SK-N-SH (cell line): ENCODE measurements around the gene IPMK. TPM values are rescaled to one million over a fixed set of nuclear protein-coding genes. Genes with fewer than 3 reads are reported as not detected.

Experiments
- CTCF ChIA-PET: fragments of 300-600, 350-600 bp; formaldehyde crosslinking; extraction: SDS; loops from one replicate; lab custom pipeline; 2021; lab: Yijun Ruan, JAX
- POLR2A ChIA-PET: fragments of 350-600 bp; sonication (Branson Sonifier 250); formaldehyde crosslinking; extraction: SDS; loops from one replicate; lab custom pipeline; 2020; ENCODE audit warnings: antibody characterized with exemption, inconsistent platforms; lab: Yijun Ruan, JAX
- DNase-seq: peaks from one replicate; pipeline ENCODE4 v3.0.0; 2012
- H2AFZ ChIP-seq: fragments of 200-600 bp; sonication (generic); 2 replicates; pipeline ENCODE4 v1.8.1; 2016; ENCODE audit warnings: antibody characterized with exemption, mild to moderate bottlenecking, low read depth
- H3F3A ChIP-seq: fragments of 200-600 bp; sonication (generic); replicated peaks from 2 replicates; pipeline ENCODE3; 2016; ENCODE audit warnings: antibody characterized with exemption, mild to moderate bottlenecking; ENCODE audit not compliant: insufficient read depth
- H3K27ac ChIP-seq, 2 experiments: fragments of 200-500 bp in 1 of 2; fragments of 200-600 bp in 1 of 2; sonication (Bioruptor generic) in 1 of 2; sonication (generic), shearing (Covaris generic) in 1 of 2; 2 replicates each; pipeline versions ENCODE4 v1.5.1 to v1.6.1; 2014 to 2016; ENCODE audit warnings: low read depth in 2 of 2, inconsistent platforms in 1 of 2, low read length in 1 of 2, mild to moderate bottlenecking in 1 of 2, mixed read lengths in 1 of 2
- H3K27me3 ChIP-seq: fragments of 200-600 bp; sonication (generic), shearing (Covaris generic); 2 replicates; pipeline ENCODE4 v1.6.1; 2016; ENCODE audit warnings: mixed run types; ENCODE audit not compliant: insufficient read depth
- H3K36me3 ChIP-seq, 2 experiments: fragments of 200-500 bp in 1 of 2; fragments of 200-600 bp in 1 of 2; sonication (Bioruptor generic) in 1 of 2; sonication (generic) in 1 of 2; replicated peaks in 1 of 2; 2 replicates each; pipeline versions ENCODE3 to v1.5.1; 2014 to 2016; ENCODE audit warnings: low read length in 1 of 2, mild to moderate bottlenecking in 1 of 2; ENCODE audit not compliant: insufficient read depth in 2 of 2, control insufficient read depth in 1 of 2
- H3K4me1 ChIP-seq, 2 experiments: fragments of 200-500 bp in 1 of 2; fragments of 200-600 bp in 1 of 2; sonication (Bioruptor generic) in 1 of 2; sonication (generic), shearing (Covaris generic) in 1 of 2; 2 replicates each; pipeline versions ENCODE4 v1.5.1 to v1.6.1; 2014 to 2016; ENCODE audit warnings: low read depth in 1 of 2, low read length in 1 of 2, mixed run types in 1 of 2; ENCODE audit not compliant: insufficient read depth in 2 of 2, control insufficient read depth in 1 of 2
- H3K4me2 ChIP-seq: fragments of 200-600 bp; sonication (generic), shearing (Covaris generic); 2 replicates; pipeline ENCODE4 v1.6.1; 2017; ENCODE audit warnings: mixed run types
- H3K4me3 ChIP-seq, 2 experiments: fragments of 200-500 bp in 1 of 2; fragments of 200-600 bp in 1 of 2; sonication (Bioruptor generic) in 1 of 2; sonication (generic), shearing (Covaris generic) in 1 of 2; 2 replicates each; pipeline versions ENCODE4 v1.5.1 to v1.8.1; 2014 to 2016; ENCODE audit warnings: low read depth in 2 of 2, inconsistent platforms in 1 of 2, low read length in 1 of 2, mild to moderate bottlenecking in 1 of 2, mixed read lengths in 1 of 2, moderate library complexity in 1 of 2
- H3K79me2 ChIP-seq: fragments of 200-600 bp; sonication (generic); 2 replicates; pipeline ENCODE4 v1.8.1; 2017; ENCODE audit warnings: mild to moderate bottlenecking; ENCODE audit not compliant: insufficient read depth
- H3K9ac ChIP-seq: fragments of 200-600 bp; sonication (generic); 2 replicates; pipeline ENCODE4 v1.6.1; 2017; ENCODE audit warnings: mixed run types
- H3K9me2 ChIP-seq: fragments of 200-600 bp; sonication (generic); 2 replicates; pipeline ENCODE4 v1.6.1; 2017; ENCODE audit warnings: mixed run types
- H3K9me3 ChIP-seq: fragments of 200-600 bp; sonication (generic); 2 replicates; pipeline ENCODE4 v1.6.1; 2017; ENCODE audit warnings: mixed run types, mild to moderate bottlenecking, moderate library complexity
- H4K20me1 ChIP-seq: fragments of 200-600 bp; sonication (generic); 2 replicates; pipeline ENCODE4 v1.6.1; 2017; ENCODE audit warnings: mild to moderate bottlenecking, mixed run types; ENCODE audit not compliant: insufficient read depth
- CTCF ChIP-seq: fragments of 200-600 bp; sonication (generic); IDR thresholded peaks from 2 replicates; pipeline ENCODE4 v1.6.1; 2017; ENCODE audit warnings: antibody characterized with exemption, mild to moderate bottlenecking, moderate library complexity
- ELF1 ChIP-seq: IDR thresholded peaks from 2 replicates; pipeline ENCODE4 v1.4.0; 2012
- EP300 ChIP-seq, 2 experiments: IDR thresholded peaks; 2 replicates each; pipeline versions ENCODE4 v1.4.0 to v1.6.1; 2012; ENCODE audit warnings: borderline replicate concordance in 1 of 2, low read depth in 1 of 2, low read length in 1 of 2
- FOSL2 ChIP-seq: IDR thresholded peaks from 2 replicates; pipeline ENCODE4 v1.4.0; 2012; ENCODE audit warnings: low read depth, mild to moderate bottlenecking, moderate library complexity, borderline replicate concordance
- FOXM1 ChIP-seq: IDR thresholded peaks from 2 replicates; pipeline ENCODE4 v1.4.0; 2012; ENCODE audit warnings: low read depth, mild to moderate bottlenecking
- JUND ChIP-seq: IDR thresholded peaks from 2 replicates; pipeline ENCODE4 v1.4.0; 2012
- NRF1 ChIP-seq: IDR thresholded peaks from 2 replicates; pipeline ENCODE4 v1.6.1; 2012; ENCODE audit warnings: low read depth, mild to moderate bottlenecking, low read length
- RCOR1 ChIP-seq: fragments of 150-350 bp; IDR thresholded peaks from 2 replicates; pipeline ENCODE4 v1.6.1; 2017; ENCODE audit warnings: antibody characterized with exemption, low read length
- REST ChIP-seq: IDR thresholded peaks from 2 replicates; pipeline ENCODE4 v1.6.1; 2012; ENCODE audit warnings: mild to moderate bottlenecking, low read depth, low read length, moderate library complexity
- SMC3 ChIP-seq: IDR thresholded peaks from 2 replicates; pipeline ENCODE4 v1.6.1; 2012; ENCODE audit warnings: low read depth, low read length, improper control_type of control experiment
- TCF12 ChIP-seq: IDR thresholded peaks from 2 replicates; pipeline ENCODE4 v1.4.0; 2012
- TEAD4 ChIP-seq: IDR thresholded peaks from 2 replicates; pipeline ENCODE4 v1.4.0; 2012; ENCODE audit warnings: mild to moderate bottlenecking, borderline replicate concordance; ENCODE audit not compliant: insufficient read depth
- WGBS: methylation state at CpG from one replicate; pipeline ENCODE4 v1.1.6; 2017; ENCODE audit warnings: low lambda C conversion rate; 5-methylcytosine and 5-hydroxymethylcytosine counted together
- polyA plus RNA-seq, 3 experiments: library from polyadenylated mRNA; depleted of rRNA; stranded (reverse); fragments of >200 nt; gene quantifications; 2 replicates each; pipeline ENCODE4 v1.2.3, GENCODE V29; 2012

IPMK gene
- polyA plus RNA-seq, 1 of the 3 experiments (the other 2 are of a cell fraction): 0.71 TPM

GRCh38 chr10:58217612-58218011 lies 50.1 kb downstream of the IPMK start:
- Histone ChIP-seq H3K4me1 (0 out of 4 replicates have a peak, but pooled peaks cover 0 to 6% of the 10 kb centered on the region in 2 experiments), H4K20me1 (no peaks in the 10 kb centered on the region), H3K9me3 (no peaks in the 10 kb centered on the region), H3K79me2 (no peaks in the 10 kb centered on the region; the same call in 1 of the 2 replicates), H3K9ac (no peak overlapping the region), H3K4me3 (no peak overlapping the region), H3K4me2 (peak overlapping the region; percentile 35), H3K27me3 (no peaks in the 10 kb centered on the region), H3K36me3 (peaks cover 0 to 6% of the 10 kb centered on the region in 2 experiments), H3K27ac (peak overlapping the region in 1 of 2 experiments; percentile 68; a peak in 3 of 4 replicates), H3K9me2 (no peaks in the 10 kb centered on the region), H2AFZ (no peak overlapping the region), H3F3A (peaks cover 15% of the 10 kb centered on the region)
- no peak for TF ChIP-seq TEAD4
- no peak for TF ChIP-seq REST
- peak; percentile 56; the same call in 1 of the 2 replicates for TF ChIP-seq FOSL2
- TF ChIP-seq SMC3: no peak
- peak; percentile 53 for TF ChIP-seq JUND
- WGBS: 72% methylated on average over 4 of the region's 4 CpGs
- ChIA-PET CTCF (interaction anchor here (1.4 kb wide), 2 partner anchors 40 to 74 kb away, joined by 4 to 5 read pairs; no protein-coding TSS in a partner anchor), POLR2A (no interaction called here)
- DNase-seq: no peak

- Histone ChIP-seq H4K20me1 (no peaks in the 10 kb centered on the region), H3K4me3 (no peak overlapping the region), H3K79me2 (no peaks in the 10 kb centered on the region; the same call in 1 of the 2 replicates), H3F3A (peaks cover under 1% of the 10 kb centered on the region), H3K27ac (no peak overlapping the region), H3K27me3 (no peaks in the 10 kb centered on the region), H3K4me2 (no peak overlapping the region), H2AFZ (no peak overlapping the region), H3K4me1 (no peaks in the 10 kb centered on the region), H3K9ac (no peak overlapping the region), H3K9me3 (no peaks in the 10 kb centered on the region), H3K36me3 (peaks cover 0 to 12% of the 10 kb centered on the region in 2 experiments), H3K9me2 (no peaks in the 10 kb centered on the region)
- 85% methylated on average over 3 of the region's 3 CpGs for WGBS
- DNase-seq: no peak
- POLR2A ChIA-PET: no interaction called here
- CTCF ChIA-PET: interaction anchor here (0.6 to 2.5 kb wide), 4 partner anchors 13 to 267 kb away, joined by 3 to 8 read pairs (median 4); no protein-coding TSS in a partner anchor
- TF ChIP-seq NRF1 (no peak), TEAD4 (no peak), ELF1 (no peak), TCF12 (no peak), RCOR1 (no peak), CTCF (no peak), FOXM1 (no peak), EP300 (IDR thresholded peaks at IDR 0.05; ENCODE audit: borderline replicate concordance in 1 of 2, low read depth in 1 of 2, low read length in 1 of 2) (no peak)
Measured at GRCh38 chr10:58212622-58213021, 55.1 kb downstream of the IPMK start.
